GM18507 (cell line): ENCODE measurements around the gene SMIM27.
A peak's percentile ranks its signal among the peaks of the same experiment; 100 is the strongest.
"Not testable (repeated sequence)": the region's sequence is repeated elsewhere in the genome, so short reads cannot be mapped to it uniquely, and the experiment has no call there.

ENCODE experiments used
- DNase-seq: peaks from one replicate; pipeline ENCODE4 v3.0.0; 2011; ENCODE audit warnings: low read depth; ENCODE audit not compliant: insufficient read length; ENCODE audit errors: extremely low spot score
- FAIRE-seq: peaks from 2 replicates; lab custom pipeline; 2011; peaks lifted over from hg19 to GRCh38; lab: Jason Lieb, UNC

Gene SMIM27

GRCh38 chr9:32589083-32589723, 37.1 kb downstream of the SMIM27 start:
- DNase-seq (no peak), FAIRE-seq (peak; percentile 79)

GRCh38 chr9:32590476-32590875, 38.3 kb downstream of the SMIM27 start:
- no peak for DNase-seq
- no peak for FAIRE-seq

- FAIRE-seq (no peak), DNase-seq (no peak)
Measured at GRCh38 chr9:32590898-32591297, 38.8 kb downstream of the SMIM27 start.

GRCh38 chr9:32596096-32596865, 44.2 kb downstream of the SMIM27 start:
- peak; percentile 58 for FAIRE-seq
- DNase-seq, result no peak

- DNase-seq, result no peak
- no peak for FAIRE-seq
Measured at GRCh38 chr9:32596936-32597335, 44.8 kb downstream of the SMIM27 start.

GRCh38 chr9:32599021-32599420, 46.9 kb downstream of the SMIM27 start:
- not testable (repeated sequence) for FAIRE-seq, DNase-seq
